GM19351 (cell line): ENCODE data around the gene ARL17B.
A peak's percentile ranks its signal among the peaks of the same experiment; 100 is the strongest.
"Not testable (repeated sequence)": the region's sequence is repeated elsewhere in the genome, so short reads cannot be mapped to it uniquely, and the experiment has no call there.

Source experiments
- ATAC-seq: cut with Tn5 transposase; IDR thresholded peaks from one replicate; pipeline ENCODE4 v1.9.1; 2021; ENCODE audit warnings: mild to moderate bottlenecking, moderate library complexity; ENCODE audit not compliant: unreplicated experiment

ARL17B gene

DNA sequence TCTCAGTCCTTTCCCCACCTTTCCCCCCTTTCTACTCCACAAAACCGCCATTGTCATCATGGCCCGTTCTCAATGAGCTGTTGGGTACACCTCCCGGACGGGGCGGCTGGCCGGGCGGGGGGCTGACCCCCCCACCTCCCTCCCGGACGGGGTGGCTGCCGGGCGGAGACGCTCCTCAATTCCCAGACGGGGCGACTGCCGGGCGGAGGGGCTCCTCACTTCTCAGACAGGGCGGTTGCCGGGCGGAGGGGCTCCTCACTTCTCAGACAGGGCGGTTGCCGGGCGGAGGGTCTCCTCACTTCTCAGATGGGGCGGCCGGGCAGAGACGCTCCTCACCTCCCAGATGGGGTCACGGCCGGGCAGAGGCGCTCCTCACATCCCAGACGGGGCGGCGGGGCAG is 108.8 kb downstream of the ARL17B start:
- not testable (repeated sequence) for ATAC-seq

DNA sequence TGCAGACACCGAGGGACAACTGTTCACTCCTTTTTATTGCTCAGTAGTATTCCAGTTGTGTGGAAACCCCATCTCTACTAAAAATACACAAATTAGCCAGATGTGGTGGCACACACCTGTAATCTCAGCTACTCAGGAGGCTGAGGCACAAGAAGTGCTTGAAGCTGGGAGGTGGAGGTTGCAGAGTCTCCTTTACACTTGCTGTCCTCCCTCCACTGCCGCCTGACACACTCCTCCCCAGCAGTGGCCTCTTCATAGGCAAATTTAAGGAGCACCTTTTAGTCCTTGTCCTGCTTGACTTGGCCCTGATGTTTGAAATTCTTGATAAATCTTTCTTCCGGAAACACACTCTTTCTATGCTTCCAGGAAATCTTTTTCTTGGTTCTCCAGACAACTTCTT is 112.4 kb downstream of the ARL17B start:
- not testable (repeated sequence) for ATAC-seq

DNA sequence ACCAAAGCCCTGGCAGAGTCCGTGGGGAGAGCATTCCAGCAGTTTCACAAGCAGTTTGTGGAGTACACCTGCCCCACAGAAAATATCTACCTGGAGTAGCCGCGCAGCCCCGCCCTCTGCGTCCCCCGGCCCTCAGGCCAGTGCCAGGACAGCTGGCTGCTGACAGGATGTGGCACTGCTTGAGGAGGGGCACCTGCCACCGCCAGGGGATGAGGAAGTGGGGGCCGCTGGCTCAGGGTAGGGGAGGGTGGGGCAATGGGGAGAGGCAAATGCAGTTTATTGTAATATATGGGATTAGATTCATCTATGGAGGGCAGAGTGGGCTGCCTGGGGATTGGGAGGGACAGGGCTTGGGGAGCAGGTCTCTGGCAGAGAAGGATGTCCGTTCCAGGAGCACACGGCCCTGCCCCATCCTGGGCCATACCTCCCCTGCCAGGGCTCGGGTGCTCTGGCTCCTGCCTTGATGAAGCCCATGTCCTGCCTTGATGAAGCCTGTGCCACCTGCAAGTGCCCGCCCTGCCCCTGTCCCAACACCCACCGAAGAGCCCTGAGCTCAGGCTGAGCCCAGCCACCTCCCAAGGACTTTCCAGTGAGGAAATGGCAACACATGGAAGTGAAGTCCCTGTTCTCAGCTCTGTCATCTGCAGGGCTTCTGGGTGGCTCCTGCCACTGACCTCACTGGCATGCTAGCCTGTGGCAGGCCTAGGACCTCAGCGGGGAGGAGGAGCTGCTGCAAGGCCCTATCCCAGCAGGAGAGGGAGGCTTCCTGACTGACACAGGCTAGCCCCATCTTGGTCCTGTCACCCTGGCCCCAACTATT is 116.4 kb downstream of the ARL17B start:
- ATAC-seq, result not testable (repeated sequence)

DNA sequence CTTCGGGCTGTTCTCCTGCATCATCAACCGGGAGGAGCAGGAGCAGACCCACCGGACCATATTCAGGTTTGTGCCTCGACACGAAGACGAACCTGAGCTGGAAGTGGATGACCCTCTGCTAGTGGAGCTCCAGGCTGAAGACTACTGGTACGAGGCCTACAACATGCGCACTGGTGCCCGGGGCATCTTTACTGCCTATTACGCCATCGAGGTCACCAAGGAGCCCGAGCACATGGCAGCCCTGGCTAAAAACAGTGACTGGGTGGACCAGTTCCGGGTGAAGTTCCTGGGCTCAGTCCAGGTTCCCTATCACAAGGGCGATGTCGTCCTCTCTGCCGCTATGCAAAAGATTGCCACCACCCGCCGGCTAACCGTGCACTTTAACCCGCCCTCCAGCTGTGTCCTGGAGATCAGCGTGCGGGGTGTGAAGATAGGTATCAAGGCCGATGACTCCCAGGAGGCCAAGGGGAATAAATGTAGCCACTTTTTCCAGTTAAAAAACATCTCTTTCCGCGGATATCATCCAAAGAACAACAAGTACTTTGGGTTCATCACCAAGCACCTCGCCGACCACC is 117.1 kb downstream of the ARL17B start:
- not testable (repeated sequence) for ATAC-seq

DNA sequence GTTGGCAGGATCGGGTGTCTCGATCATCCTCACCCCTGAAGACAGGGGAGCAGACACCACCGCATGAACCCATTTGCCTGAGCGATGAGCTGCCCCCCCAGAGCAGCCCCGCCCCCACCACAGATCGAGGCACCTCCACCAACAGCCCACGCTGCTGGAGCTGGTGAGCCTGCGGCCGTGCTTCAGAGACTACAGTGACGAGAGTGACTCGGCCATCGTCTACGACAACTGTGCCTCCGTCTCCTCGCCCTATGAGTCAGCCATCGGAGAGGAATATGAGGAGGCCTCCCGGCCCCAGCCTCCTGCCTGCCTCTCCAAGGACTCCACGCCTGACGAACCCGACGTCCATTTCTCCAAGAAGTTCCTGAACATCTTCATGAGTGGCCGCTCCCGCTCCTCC is 117.6 kb downstream of the ARL17B start:
- not testable (repeated sequence) for ATAC-seq

DNA sequence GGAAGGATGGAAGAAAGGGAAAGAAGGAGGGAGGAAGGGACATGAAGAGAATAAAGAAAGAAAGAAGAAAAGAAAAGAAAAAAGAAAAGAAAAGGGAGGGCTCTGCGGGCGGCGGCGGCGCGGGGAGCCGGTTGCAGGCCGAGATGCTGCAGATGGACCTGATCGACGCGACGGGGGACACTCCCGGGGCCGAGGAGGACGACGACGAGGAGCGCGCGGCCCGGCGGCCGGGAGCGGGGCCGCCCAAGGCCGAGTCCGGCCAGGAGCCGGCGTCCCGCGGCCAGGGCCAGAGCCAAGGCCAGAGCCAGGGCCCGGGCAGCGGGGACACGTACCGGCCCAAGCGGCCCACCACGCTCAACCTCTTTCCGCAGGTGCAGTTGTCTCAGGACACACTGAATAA is 118.1 kb downstream of the ARL17B start:
- ATAC-seq, result not testable (repeated sequence)

DNA sequence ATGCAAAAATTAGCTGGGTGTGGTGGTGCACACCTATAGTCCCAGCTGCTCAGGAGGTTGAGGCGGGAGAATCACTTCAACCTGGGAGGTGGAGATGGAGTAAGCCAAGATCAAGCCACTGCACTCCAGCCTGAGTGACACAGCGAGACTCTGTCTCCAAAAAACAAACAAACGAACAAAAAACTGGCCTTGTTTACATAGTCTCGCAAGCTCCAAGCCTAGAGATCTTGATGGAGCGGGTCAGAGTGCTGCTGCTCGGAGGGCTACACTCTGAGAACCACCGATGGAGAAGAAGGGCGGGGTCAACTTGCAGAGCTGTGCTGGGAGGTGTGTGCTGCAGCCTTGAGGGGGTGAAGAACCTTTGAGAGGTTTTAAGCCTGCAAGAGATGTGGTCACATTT is 130.2 kb downstream of the ARL17B start:
- not testable (repeated sequence) for ATAC-seq

DNA sequence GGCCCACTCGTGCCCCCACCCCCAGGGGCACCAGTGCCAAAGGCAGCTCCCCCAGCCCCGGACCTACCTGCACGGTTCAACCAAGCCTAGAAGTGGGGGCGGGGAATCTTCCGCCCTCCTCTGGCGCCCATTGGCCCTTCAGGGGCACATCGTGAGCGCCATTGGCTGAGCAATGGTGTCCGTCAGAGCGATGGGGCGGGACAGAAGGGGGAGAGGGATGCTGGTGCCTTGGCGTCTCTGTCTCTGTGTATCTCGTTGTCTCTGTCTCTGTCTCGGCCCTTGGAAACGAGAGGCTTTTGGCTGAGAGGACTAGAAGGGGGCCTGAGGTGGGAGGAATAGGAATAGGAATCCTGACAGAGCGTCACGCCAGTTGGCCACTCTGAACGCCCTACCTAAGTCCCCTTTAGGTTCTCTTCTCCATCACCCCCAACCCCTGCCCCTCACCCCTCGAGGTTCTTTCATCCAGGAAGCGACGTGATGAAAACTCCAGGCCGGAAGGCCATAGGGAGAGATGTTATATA is 136.2 kb downstream of the ARL17B start:
- peak; percentile 99 for ATAC-seq

DNA sequence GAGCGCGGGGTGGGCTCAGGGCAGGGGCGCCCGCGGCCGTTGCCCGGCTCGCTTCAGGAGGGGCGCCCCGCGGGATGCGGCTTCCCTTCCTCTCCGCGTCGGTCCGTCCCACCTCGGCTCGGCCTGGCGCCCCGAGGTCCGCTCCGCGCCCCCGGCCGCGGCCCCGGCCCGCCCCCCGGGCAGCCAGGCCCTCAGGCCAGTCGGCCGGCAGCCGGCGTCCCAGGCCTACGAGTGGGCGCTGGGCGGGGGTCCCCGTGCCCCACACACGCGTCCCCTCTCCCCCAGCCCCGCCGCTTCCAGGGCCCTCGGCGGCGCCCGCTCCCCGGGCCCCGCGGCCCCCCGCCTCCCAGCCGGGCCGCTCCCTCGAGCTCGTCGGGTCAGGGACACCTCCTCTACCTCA is 136.7 kb downstream of the ARL17B start:
- ATAC-seq, result peak; percentile 27
